GM21786 (cell line): ENCODE data around the gene AP1S2.
"Not testable (repeated sequence)": the region's sequence is repeated elsewhere in the genome, so short reads cannot be mapped to it uniquely, and the experiment has no call there.

ENCODE experiments used
- ATAC-seq: cut with Tn5 transposase; IDR thresholded peaks from one replicate; pipeline ENCODE4 v1.9.1; 2021; ENCODE audit not compliant: unreplicated experiment

The AP1S2 gene

DNA sequence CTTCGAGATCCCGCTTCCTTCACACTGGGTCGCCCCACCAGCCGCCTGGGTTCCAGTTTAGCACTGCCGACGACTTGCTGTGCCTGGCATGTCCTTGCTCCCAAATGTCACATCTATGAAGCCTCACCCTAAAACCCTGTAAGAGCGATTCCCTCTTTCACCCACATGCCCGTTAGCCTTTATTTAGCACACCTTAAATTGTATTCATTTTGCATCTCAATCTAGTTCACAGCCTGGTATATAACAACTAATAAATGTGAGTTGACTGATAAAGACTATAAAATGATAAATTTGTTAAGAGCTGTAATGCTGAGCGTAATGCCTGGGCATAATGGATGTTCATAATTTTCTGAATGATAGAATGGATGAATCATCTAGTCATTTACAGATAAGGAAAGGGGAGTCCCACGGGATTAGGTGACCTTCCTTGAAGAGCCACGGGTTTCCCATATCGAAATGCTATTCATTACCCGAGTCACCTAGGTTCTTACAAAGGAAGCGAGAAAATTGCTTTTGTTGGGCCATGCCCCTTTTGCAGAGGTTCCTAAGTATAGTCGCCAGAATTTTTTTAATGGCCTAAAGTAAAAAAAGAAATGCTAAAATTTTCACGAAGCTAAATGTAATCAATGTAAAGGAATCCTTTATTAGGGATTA is 1.1 kb upstream of the AP1S2 start:
- ATAC-seq, result no peak

DNA sequence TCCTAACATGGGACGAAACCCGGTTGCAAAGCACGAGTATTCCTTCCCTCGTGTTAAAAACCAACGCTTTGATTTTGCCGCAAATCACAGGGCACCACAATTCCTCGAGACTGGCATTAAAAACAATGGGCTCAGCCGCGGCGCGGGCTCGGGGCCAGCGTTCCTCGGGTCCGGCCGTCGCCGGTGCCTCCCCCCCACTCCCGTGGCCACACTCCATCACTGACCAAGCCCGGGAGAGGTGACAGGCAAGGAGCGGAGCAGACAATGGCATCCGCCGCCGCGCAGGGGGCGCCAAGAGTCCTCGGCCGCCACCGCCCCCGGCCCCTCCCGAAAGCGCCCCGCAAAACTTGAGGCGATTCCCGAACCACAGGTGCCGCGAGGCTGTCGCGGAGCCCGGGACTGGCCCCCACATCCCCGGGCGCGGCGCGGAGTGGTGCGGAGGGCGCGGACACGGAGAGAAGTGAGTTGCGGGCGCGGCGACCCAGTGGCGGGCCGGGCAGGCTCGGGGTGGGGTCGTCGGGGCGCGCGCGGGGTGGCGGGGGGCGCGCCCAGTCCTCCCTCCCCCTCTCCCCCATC is 445 bp downstream of the AP1S2 start:
- ATAC-seq, result peak; percentile 34

- no peak for ATAC-seq
Measured at GRCh38 chrX:15853586-15854079, 980 bp downstream of the AP1S2 start.

DNA sequence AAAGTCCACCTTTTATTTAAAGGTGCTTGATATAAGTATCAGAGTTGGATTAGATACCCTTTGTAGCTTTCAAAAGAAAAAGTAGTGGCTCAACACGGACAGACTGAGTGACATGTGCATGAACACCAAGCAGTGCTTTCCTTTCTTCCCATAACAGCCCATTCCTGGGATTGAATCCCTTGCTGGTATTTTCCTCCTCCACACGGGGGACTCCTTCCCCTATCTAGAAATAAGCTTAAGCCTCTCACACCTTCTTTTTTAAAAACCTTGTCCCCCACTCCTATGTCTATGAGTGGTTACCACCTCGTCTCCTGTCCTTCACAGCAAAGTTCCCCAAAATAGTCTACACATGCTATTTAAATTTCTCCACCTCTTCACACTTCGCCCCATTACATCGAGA is 5.1 kb downstream of the AP1S2 start:
- no peak for ATAC-seq

GRCh38 chrX:15848576-15848975 is 6.0 kb downstream of the AP1S2 start:
- no peak for ATAC-seq

DNA sequence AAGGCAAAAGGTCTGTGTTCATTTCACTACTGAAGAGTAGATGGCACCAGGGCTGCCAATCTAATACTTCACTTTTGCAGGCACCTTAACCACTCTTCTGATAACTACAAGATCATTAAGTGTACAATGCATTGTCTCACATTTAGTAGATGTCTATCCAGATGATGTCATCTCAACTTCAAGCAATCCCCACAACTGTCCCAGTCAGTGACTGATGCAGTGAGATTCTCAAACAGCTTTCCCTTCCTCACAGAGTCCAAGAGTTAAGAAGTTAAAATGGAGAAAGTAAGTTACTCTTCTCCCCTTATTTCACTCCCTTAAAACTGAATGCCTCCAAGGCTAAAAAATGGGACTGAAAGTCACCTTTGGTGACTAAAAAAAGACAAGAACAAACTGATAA is 10.7 kb downstream of the AP1S2 start:
- no peak for ATAC-seq

DNA sequence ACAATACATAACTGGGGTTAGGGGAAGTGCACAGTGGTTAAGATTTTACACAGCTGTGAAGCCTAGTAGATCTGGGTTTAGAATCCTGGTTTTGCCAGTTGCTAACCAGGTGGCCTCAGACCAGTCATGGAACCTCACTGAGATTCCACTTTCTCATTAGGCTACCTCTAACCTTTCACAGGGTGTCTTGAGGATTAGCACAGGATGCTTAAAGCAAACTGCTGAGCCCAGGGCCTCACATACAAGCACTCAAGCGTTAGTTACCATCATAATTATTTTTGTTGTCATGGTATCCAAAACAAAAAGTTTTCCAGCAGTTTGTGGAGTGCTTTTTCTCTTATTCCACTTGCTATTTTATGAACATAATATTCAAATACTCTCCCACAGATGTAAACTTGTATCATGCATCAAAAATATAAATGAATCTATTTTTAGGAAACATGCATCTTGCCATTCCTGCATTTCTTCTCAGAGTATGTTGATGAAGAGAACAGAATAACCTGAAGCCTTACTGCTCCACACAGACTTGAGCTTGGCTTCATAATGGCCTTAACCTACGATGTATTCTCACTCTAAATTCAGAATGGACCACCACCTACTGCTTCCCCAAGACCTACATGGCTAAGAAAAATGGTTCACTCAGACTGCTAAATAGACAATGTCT is 12.6 kb downstream of the AP1S2 start:
- no peak for ATAC-seq

- no peak for ATAC-seq
Measured at GRCh38 chrX:15838017-15838416, 16.6 kb downstream of the AP1S2 start.

DNA sequence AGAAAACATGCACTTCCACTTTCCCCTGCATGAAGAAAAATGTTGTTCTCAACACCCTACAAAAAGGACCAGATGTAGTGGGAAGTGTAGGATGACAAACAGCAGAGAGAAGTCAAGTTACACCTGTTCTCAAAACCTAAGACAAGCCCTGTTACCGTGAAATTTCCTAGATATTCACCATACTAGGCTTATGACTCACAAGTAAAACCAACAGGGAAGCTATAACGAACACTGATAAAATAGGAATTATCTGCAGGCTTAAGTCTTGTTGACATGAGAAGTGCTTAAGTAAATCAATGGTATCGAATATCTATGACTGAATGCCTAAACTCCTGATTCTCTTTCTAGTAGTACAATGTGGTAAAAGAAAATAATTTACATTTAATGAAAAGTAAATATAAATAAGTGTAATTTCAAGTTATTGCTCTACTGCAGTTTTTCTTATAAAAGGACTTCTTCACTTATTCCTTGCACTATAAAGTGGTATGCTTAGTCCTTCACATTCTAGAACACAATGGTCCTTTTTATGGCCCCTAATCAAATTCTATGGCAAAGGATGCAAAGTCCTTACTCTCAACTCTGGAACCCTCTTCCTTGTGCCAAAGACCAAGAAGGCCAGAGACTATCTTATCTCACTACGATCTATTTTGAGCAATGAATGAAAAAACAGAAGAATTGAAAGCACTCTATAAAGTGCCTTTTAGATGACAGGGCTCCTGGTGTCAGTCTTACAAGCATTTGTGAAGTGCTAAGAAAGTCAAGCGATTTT is 19.6 kb downstream of the AP1S2 start:
- ATAC-seq, result no peak

GRCh38 chrX:15834053-15834452 is 20.6 kb downstream of the AP1S2 start:
- no peak for ATAC-seq

DNA sequence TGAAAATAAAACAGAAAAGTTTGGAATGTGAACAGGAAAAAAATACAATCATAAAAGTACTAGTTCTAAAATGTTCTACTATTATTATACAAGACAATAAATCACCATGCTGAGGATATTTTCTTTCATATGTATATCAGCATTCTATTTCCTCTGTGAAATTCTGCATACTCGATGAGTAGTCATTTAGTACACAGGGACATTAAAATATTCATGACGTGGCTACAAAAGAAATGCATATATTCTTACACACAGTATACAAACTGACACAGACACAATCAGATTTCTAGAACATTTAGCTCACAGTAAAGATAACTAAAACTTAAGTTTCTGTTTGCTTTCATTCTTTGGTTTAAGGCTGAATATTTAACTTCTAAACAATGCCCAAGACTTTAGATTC is 23.3 kb downstream of the AP1S2 start:
- not testable (repeated sequence) for ATAC-seq

- ATAC-seq, result no peak
Measured at GRCh38 chrX:15829217-15829616, 25.4 kb downstream of the AP1S2 start.

- no peak for ATAC-seq
Measured at GRCh38 chrX:15825936-15826335, 28.7 kb downstream of the AP1S2 start.

- no peak for ATAC-seq
Measured at GRCh38 chrX:15822922-15823321, 31.7 kb downstream of the AP1S2 start.

DNA sequence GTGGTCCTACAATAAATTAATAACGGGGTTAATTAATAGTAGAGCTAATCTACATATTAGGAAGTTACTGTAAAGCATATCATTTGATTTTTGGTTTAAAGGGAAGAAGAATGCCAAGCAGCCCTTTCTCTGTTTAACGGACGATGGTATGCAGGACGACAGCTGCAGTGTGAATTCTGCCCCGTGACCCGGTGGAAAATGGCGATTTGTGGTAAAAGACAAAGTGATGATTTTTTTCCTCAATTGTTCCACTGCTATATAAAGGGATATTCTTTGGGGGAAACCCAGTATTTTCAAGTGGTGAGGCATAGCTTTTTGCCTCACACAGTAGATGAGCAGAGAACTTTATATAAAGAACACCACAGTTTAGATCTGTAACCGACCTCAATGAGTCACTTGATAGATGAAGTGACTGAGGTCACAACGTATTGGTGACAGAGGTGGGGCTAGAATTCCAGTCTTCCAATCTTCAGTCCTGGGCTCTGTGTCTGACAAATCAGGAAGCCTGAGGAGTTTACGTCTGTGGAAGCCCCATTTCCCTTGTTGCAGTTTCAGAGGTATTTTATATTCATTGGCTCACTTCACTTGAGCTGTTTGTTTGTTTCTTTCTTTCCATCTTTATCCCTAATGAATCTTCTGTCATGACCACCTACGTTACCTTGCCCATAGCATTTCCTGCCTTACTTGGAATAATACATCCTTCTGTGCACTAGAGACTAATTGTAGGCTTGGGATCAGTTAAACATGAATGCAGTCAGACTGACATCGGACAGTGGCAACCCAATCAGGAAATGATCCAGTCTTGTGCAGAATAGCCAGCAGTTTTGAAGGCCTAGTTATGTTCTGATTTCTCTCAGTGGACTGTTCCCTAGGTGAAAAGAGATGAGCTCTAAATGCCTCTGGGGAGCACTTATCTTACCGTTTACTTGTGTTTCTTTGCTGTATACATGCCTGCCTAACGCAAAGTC is 34.2 kb downstream of the AP1S2 start:
- no peak for ATAC-seq

DNA sequence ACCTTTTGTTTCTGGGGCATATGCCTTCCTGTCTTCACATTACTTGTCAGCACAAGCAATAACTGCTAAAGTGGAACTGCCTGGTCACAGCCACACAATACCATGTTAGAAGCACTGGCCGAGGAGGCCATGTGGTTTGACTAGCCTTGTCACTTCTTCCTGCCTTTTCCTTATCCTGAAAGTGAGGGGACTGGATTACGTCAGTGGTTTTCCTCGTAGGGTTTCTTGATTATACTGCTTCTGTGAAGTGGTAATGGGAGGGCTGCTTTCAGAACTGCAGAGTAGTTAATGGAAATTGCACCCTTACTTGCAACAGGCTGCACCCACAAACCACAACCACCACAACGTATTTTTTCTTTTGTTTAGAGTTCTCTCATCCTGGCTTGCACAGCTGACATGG is 37.7 kb downstream of the AP1S2 start:
- ATAC-seq, result no peak

DNA sequence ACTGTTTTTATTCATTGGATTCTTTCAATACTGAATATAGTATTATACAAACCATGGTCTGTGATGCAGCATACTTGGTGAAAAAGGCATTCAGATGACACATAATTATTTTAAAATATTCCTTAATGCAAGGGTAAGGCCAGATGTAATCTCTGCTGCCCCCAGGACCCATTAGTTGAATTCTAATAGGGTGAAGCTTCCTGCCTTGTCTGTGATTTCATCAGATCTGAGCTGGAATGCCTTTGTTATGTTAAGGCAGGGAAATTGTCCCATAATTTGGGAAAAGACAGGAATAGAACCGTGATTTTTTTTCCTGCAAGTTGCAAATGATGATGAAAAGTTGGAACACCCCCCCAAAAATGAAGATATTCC is 38.2 kb downstream of the AP1S2 start:
- no peak for ATAC-seq

GRCh38 chrX:15815779-15816437 is 38.7 kb downstream of the AP1S2 start:
- ATAC-seq, result peak; percentile 96

DNA sequence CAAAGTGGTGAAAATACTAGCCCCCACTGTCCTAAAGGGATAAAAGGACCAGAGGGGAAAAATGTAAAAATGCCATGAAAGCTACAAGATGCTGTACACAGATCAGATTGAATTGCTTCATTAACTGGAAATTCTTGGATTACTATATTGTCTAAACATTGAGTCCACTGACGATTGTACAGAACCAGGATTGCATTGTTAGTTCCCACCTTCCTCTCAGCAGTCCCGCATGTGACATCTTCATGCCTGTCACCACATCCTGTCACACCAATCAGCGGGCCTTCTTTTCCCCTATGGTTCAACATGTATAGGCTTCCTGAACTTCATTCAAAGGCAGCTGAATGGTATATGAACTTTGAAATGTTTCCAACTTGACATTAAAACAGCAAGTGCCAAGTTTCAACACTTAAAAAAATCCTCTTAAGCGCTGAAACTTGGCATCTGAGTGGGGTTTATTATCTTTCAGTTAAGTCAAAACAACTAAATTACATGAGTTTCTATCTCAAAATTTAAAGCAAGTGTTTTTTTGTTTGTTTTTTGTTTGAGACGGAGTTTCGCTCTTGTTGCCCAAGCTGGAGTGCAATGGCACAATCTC is 39.7 kb downstream of the AP1S2 start:
- ATAC-seq, result no peak

- no peak for ATAC-seq
Measured at GRCh38 chrX:15813416-15813815, 41.2 kb downstream of the AP1S2 start.
